HEK293 (cell line): ENCODE results near the gene PATE4.

ENCODE experiments used
- GFI1B ChIP-seq: fragments of 450-650 bp; formaldehyde crosslinking; IDR thresholded peaks from 2 replicates; pipeline ENCODE4 v1.5.1; 2016; ENCODE audit warnings: missing biosample characterization, missing genetic modification characterization
- KLF1 ChIP-seq: fragments of 450-650 bp; formaldehyde crosslinking; IDR thresholded peaks from 2 replicates; pipeline ENCODE4 v1.5.1; 2016; ENCODE audit warnings: missing biosample characterization, missing genetic modification characterization
- KLF16 ChIP-seq: fragments of 450-650 bp; formaldehyde crosslinking; IDR thresholded peaks from 2 replicates; pipeline ENCODE4 v1.5.1; 2017; ENCODE audit warnings: missing biosample characterization, missing genetic modification characterization
- MEIS1 ChIP-seq: sonication (generic); formaldehyde crosslinking; IDR thresholded peaks from 2 replicates; pipeline ENCODE4 v1.8.1; 2022; ENCODE audit warnings: missing genetic modification reagents, mild to moderate bottlenecking, borderline replicate concordance
- SCRT2 ChIP-seq: fragments of 450-650 bp; formaldehyde crosslinking; IDR thresholded peaks from 2 replicates; pipeline ENCODE4 v1.5.1; 2016; ENCODE audit warnings: missing biosample characterization, missing genetic modification characterization
- SP3 ChIP-seq: fragments of 450-650 bp; formaldehyde crosslinking; IDR thresholded peaks from 2 replicates; pipeline ENCODE4 v1.5.1; 2016; ENCODE audit warnings: missing biosample characterization, missing genetic modification characterization
- ZBTB17 ChIP-seq: fragments of 450-650 bp; formaldehyde crosslinking; IDR thresholded peaks from 2 replicates; pipeline ENCODE4 v1.5.1; 2016; ENCODE audit warnings: missing biosample characterization, missing genetic modification characterization
- ZBTB20 ChIP-seq: fragments of 450-650 bp; formaldehyde crosslinking; IDR thresholded peaks from 2 replicates; pipeline ENCODE4 v1.5.1; 2016; ENCODE audit warnings: missing biosample characterization, missing genetic modification characterization
- ZEB2 ChIP-seq: fragments of 450-650 bp; formaldehyde crosslinking; IDR thresholded peaks from 2 replicates; pipeline ENCODE4 v1.5.1; 2016; ENCODE audit warnings: missing biosample characterization, missing genetic modification characterization
- ZNF2 ChIP-seq: fragments of 450-650 bp; formaldehyde crosslinking; IDR thresholded peaks from 2 replicates; pipeline ENCODE4 v1.5.1; 2016; ENCODE audit warnings: missing biosample characterization, missing genetic modification characterization
- ZNF311 ChIP-seq: fragments of 450-650 bp; formaldehyde crosslinking; IDR thresholded peaks from 2 replicates; pipeline ENCODE4 v1.5.1; 2017; ENCODE audit warnings: missing biosample characterization, missing genetic modification characterization, borderline replicate concordance
- ZNF335 ChIP-seq: fragments of 450-650 bp; formaldehyde crosslinking; conservative IDR thresholded peaks from 2 replicates; pipeline ENCODE4 v1.5.1; 2016; ENCODE audit warnings: missing biosample characterization, missing genetic modification characterization
- ZNF391 ChIP-seq: fragments of 450-650 bp; formaldehyde crosslinking; IDR thresholded peaks from 2 replicates; pipeline ENCODE4 v1.5.1; 2016; ENCODE audit warnings: low read depth, missing biosample characterization, missing genetic modification characterization, borderline replicate concordance
- ZNF561 ChIP-seq: fragments of 450-650 bp; IDR thresholded peaks from 2 replicates; pipeline ENCODE4 v1.5.1; 2018; ENCODE audit warnings: missing biosample characterization, missing genetic modification characterization, borderline replicate concordance
- ZNF580 ChIP-seq: fragments of 450-650 bp; formaldehyde crosslinking; IDR thresholded peaks from 2 replicates; pipeline ENCODE4 v1.5.1; 2016; ENCODE audit warnings: missing biosample characterization, missing genetic modification characterization
- ZNF610 ChIP-seq: fragments of 450-650 bp; formaldehyde crosslinking; IDR thresholded peaks from 2 replicates; pipeline ENCODE4 v1.5.1; 2016; ENCODE audit warnings: missing biosample characterization, missing genetic modification characterization, borderline replicate concordance
- ZNF660 ChIP-seq: fragments of 450-650 bp; IDR thresholded peaks from 2 replicates; pipeline ENCODE4 v1.5.1; 2018; ENCODE audit warnings: missing biosample characterization, mild to moderate bottlenecking, missing genetic modification characterization
- ZNF670 ChIP-seq: fragments of 450-650 bp; formaldehyde crosslinking; IDR thresholded peaks from 2 replicates; pipeline ENCODE4 v1.5.1; 2016; ENCODE audit warnings: missing biosample characterization, missing genetic modification characterization, low read depth
- ZNF747 ChIP-seq: fragments of 450-650 bp; formaldehyde crosslinking; IDR thresholded peaks from 2 replicates; pipeline ENCODE4 v1.5.1; 2016; ENCODE audit warnings: missing biosample characterization, missing genetic modification characterization
- ZNF843 ChIP-seq: fragments of 450-650 bp; formaldehyde crosslinking; IDR thresholded peaks from 2 replicates; pipeline ENCODE4 v1.5.1; 2016; ENCODE audit warnings: missing biosample characterization, missing genetic modification characterization
- ZSCAN30 ChIP-seq: fragments of 450-650 bp; IDR thresholded peaks from 2 replicates; pipeline ENCODE4 v1.5.1; 2018; ENCODE audit warnings: missing biosample characterization, mild to moderate bottlenecking, missing genetic modification characterization, moderate library complexity
- ZXDB ChIP-seq: fragments of 450-650 bp; formaldehyde crosslinking; IDR thresholded peaks from 2 replicates; pipeline ENCODE4 v1.5.1; 2016; ENCODE audit warnings: missing biosample characterization, missing genetic modification characterization
- TF ChIP-seq, protein P1 (sequence below): fragments of 450-650 bp; formaldehyde crosslinking; IDR thresholded peaks from 2 replicates; pipeline ENCODE4 v1.5.1; 2017; ENCODE audit warnings: missing biosample characterization, missing genetic modification characterization
- TF ChIP-seq, protein P2 (sequence below): fragments of 450-650 bp; formaldehyde crosslinking; IDR thresholded peaks from 2 replicates; pipeline ENCODE4 v1.5.1; 2017; ENCODE audit warnings: missing biosample characterization, missing genetic modification characterization
- TF ChIP-seq, protein P3 (sequence below): fragments of 450-650 bp; formaldehyde crosslinking; optimal IDR thresholded peaks from 2 replicates; pipeline ENCODE3; 2016; ENCODE audit warnings: missing biosample characterization, mild to moderate bottlenecking, missing genetic modification characterization
- TF ChIP-seq, protein P4 (sequence below): fragments of 450-650 bp; IDR thresholded peaks from 2 replicates; pipeline ENCODE4 v1.5.1; 2018; ENCODE audit warnings: missing biosample characterization, mild to moderate bottlenecking, missing genetic modification characterization
- TF ChIP-seq, protein P5 (sequence below): fragments of 450-650 bp; formaldehyde crosslinking; IDR thresholded peaks from 2 replicates; pipeline ENCODE4 v1.5.1; 2016; ENCODE audit warnings: missing biosample characterization, missing genetic modification characterization

Gene PATE4

DNA sequence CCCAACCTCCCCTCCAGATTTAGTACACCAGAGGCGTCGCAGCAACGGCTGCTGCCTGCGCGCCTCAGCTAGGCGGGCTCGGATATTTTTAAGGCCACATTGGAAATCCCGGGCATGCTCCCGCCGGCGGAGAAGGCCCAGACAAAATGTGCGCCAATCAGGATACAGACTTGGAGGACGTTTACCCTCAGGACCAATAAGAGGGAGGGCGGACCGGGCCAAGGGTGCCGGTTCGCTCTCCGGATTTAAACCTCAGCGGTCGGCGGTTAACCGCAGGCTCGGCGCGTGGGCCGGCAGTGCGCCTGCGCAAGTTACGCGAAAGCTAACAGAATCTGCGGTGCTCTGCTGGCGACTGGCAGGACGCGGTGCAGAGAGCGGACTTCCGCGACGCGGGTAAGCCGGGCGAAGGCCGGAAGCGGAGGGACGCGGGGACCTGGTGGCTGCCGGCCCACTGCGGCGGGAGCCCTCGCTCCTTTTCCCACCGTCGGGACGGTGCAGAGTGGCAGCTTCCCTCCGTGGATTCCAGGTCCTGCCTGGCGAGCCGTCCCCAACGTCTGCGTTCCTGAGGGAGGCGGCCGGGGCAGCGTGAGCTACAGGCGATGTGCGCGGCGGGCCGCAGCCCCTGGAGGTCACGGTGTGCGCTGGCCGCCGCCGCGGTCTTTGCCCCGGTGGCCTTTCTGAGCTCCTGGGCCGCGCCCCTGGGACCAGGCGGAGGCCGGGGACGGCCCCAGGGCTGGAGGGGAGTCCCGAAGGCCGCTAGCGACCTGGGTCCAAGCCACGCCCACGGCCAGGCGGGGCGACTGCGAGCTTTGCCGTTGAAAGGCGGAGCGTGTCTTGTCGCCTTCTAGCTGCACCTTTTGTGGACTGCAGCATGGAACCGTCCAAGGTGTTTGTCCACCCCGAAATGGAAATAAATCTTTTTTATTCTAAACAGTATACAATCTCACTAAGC, 54.5 kb downstream of the PATE4 start, which contains the start of gene HYLS1 (continued):
- TF ChIP-seq, protein P1, sequence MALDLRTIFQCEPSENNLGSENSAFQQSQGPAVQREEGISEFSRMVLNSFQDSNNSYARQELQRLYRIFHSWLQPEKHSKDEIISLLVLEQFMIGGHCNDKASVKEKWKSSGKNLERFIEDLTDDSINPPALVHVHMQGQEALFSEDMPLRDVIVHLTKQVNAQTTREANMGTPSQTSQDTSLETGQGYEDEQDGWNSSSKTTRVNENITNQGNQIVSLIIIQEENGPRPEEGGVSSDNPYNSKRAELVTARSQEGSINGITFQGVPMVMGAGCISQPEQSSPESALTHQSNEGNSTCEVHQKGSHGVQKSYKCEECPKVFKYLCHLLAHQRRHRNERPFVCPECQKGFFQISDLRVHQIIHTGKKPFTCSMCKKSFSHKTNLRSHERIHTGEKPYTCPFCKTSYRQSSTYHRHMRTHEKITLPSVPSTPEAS (tag by site-specific recombination) = no peak
- TF ChIP-seq KLF16 (tag by site-specific recombination) = peak; percentile 40; the same call in 1 of the 2 replicates
- TF ChIP-seq KLF1 (tag by site-specific recombination) = peak; percentile 25; the same call in 1 of the 2 replicates
- TF ChIP-seq SP3 = peak; percentile 62
- TF ChIP-seq ZBTB17 (tag by site-specific recombination) = peak; percentile 85
- 0 out of 2 replicates have a peak, but pooled peaks have one; percentile 37 for TF ChIP-seq MEIS1 (CRISPR knock-in tag)
- TF ChIP-seq ZNF747 (tag by site-specific recombination) = no peak
- 0 out of 2 replicates have a peak, but pooled peaks have one; percentile 57 for TF ChIP-seq ZNF561 (tag by site-specific recombination)
- TF ChIP-seq, protein P2, sequence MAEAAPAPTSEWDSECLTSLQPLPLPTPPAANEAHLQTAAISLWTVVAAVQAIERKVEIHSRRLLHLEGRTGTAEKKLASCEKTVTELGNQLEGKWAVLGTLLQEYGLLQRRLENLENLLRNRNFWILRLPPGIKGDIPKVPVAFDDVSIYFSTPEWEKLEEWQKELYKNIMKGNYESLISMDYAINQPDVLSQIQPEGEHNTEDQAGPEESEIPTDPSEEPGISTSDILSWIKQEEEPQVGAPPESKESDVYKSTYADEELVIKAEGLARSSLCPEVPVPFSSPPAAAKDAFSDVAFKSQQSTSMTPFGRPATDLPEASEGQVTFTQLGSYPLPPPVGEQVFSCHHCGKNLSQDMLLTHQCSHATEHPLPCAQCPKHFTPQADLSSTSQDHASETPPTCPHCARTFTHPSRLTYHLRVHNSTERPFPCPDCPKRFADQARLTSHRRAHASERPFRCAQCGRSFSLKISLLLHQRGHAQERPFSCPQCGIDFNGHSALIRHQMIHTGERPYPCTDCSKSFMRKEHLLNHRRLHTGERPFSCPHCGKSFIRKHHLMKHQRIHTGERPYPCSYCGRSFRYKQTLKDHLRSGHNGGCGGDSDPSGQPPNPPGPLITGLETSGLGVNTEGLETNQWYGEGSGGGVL (tag by site-specific recombination) = 0 out of 2 replicates have a peak, but pooled peaks have one; percentile 16
- no peak for TF ChIP-seq ZNF391 (tag by site-specific recombination)
- TF ChIP-seq ZNF660 (tag by site-specific recombination) = no peak
- TF ChIP-seq GFI1B = no peak
- TF ChIP-seq, protein P3, sequence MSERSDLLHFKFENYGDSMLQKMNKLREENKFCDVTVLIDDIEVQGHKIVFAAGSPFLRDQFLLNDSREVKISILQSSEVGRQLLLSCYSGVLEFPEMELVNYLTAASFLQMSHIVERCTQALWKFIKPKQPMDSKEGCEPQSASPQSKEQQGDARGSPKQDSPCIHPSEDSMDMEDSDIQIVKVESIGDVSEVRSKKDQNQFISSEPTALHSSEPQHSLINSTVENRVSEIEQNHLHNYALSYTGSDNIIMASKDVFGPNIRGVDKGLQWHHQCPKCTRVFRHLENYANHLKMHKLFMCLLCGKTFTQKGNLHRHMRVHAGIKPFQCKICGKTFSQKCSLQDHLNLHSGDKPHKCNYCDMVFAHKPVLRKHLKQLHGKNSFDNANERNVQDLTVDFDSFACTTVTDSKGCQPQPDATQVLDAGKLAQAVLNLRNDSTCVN = peak; percentile 70
- peak; percentile 97 for TF ChIP-seq ZNF335
- TF ChIP-seq ZNF843 (tag by site-specific recombination) = peak; percentile 24; the same call in 1 of the 2 replicates
- peak; percentile 88 for TF ChIP-seq ZXDB (tag by site-specific recombination)
- TF ChIP-seq, protein P4, sequence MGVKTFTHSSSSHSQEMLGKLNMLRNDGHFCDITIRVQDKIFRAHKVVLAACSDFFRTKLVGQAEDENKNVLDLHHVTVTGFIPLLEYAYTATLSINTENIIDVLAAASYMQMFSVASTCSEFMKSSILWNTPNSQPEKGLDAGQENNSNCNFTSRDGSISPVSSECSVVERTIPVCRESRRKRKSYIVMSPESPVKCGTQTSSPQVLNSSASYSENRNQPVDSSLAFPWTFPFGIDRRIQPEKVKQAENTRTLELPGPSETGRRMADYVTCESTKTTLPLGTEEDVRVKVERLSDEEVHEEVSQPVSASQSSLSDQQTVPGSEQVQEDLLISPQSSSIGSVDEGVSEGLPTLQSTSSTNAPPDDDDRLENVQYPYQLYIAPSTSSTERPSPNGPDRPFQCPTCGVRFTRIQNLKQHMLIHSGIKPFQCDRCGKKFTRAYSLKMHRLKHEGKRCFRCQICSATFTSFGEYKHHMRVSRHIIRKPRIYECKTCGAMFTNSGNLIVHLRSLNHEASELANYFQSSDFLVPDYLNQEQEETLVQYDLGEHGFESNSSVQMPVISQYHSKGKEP = 0 out of 2 replicates have a peak, but pooled peaks have one; percentile 18
- TF ChIP-seq, protein P5, sequence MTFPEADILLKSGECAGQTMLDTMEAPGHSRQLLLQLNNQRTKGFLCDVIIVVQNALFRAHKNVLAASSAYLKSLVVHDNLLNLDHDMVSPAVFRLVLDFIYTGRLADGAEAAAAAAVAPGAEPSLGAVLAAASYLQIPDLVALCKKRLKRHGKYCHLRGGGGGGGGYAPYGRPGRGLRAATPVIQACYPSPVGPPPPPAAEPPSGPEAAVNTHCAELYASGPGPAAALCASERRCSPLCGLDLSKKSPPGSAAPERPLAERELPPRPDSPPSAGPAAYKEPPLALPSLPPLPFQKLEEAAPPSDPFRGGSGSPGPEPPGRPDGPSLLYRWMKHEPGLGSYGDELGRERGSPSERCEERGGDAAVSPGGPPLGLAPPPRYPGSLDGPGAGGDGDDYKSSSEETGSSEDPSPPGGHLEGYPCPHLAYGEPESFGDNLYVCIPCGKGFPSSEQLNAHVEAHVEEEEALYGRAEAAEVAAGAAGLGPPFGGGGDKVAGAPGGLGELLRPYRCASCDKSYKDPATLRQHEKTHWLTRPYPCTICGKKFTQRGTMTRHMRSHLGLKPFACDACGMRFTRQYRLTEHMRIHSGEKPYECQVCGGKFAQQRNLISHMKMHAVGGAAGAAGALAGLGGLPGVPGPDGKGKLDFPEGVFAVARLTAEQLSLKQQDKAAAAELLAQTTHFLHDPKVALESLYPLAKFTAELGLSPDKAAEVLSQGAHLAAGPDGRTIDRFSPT (tag by site-specific recombination) = no peak; the same call in 1 of the 2 replicates
- no peak for TF ChIP-seq ZNF311 (tag by site-specific recombination)
- TF ChIP-seq ZNF580 (tag by site-specific recombination) = no peak
- peak; percentile 60 for TF ChIP-seq ZSCAN30 (tag by site-specific recombination)
- TF ChIP-seq ZEB2 = peak; percentile 54; the same call in 1 of the 2 replicates
- peak; percentile 23; the same call in 1 of the 2 replicates for TF ChIP-seq ZBTB20 (tag by site-specific recombination)
- peak; percentile 38; the same call in 1 of the 2 replicates for TF ChIP-seq ZNF610 (tag by site-specific recombination)
- peak; percentile 68 for TF ChIP-seq SCRT2 (tag by site-specific recombination)
- peak; percentile 57; the same call in 1 of the 2 replicates for TF ChIP-seq ZNF2
- TF ChIP-seq ZNF670 (tag by site-specific recombination) = no peak
